Hepatic stellate cell (primary cell): ENCODE measurements around the gene CASP8AP2.
"Not testable (repeated sequence)": the region's sequence is repeated elsewhere in the genome, so short reads cannot be mapped to it uniquely, and the experiment has no call there.

Experiments
- DNase-seq: peaks from one replicate; pipeline ENCODE4 v3.0.0; 2011; ENCODE audit warnings: low spot score

The CASP8AP2 gene

GRCh38 chr6:89819336-89820130, 10.1 kb upstream of the CASP8AP2 start, which contains the start of gene MDN1:
Gene MDN1, minus strand, starts transcription at chr6:89819794. Its CDS starts 187 bp downstream, at chr6:89819607.
- peak; percentile 93 for DNase-seq

DNA sequence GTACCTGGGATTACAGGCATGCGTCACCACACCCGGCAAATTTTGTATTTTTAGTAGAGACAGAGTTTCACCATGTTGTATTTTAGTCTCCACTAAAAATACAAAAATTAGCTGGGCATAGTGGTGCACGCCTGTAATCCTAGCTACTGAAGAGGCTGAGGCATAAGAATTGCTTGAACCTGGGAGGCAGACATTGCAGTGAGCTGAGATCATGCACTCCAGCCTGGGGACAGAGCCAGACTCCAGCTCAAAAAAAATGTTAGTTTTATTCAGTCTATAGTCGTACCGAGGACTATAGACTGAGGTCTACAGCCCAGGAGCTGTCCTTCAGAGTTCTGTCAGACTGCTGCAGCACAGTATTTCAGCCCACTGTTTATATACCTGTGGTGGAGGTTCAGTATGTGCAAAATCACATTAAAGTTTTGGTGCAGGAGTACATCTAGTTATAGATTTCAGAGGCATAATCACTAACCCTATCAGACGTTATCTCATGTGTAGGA, 3.6 kb upstream of the CASP8AP2 start:
- no peak for DNase-seq

DNA sequence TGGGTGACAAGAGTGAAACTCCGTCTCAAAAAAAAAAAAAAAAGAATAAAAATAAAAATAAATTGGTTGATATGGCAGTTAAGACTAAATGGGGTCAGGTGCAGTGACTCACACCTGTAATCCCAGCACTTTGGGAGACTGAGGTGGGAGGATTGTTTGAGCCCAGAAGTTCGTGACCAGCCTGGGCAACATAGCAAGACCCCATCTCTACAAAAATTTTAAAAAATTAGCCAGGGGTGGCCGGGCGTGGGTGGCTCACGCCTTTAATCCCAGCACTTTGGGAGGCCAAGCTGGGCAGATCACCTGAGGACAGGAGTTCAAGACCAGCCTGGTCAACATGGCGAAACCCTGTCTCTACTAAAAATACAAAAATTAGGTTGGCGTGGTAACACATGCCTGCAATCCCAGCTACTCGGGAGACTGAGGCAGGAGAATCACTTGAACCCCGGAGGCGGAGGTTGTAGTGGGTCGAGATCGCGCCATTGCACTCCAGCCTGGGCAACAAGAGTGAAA, 1.1 kb upstream of the CASP8AP2 start:
- DNase-seq: not testable (repeated sequence)

- peak; percentile 24 for DNase-seq
These were observed 650 bp upstream of the CASP8AP2 start for GRCh38 chr6:89828988-89829471.

DNA sequence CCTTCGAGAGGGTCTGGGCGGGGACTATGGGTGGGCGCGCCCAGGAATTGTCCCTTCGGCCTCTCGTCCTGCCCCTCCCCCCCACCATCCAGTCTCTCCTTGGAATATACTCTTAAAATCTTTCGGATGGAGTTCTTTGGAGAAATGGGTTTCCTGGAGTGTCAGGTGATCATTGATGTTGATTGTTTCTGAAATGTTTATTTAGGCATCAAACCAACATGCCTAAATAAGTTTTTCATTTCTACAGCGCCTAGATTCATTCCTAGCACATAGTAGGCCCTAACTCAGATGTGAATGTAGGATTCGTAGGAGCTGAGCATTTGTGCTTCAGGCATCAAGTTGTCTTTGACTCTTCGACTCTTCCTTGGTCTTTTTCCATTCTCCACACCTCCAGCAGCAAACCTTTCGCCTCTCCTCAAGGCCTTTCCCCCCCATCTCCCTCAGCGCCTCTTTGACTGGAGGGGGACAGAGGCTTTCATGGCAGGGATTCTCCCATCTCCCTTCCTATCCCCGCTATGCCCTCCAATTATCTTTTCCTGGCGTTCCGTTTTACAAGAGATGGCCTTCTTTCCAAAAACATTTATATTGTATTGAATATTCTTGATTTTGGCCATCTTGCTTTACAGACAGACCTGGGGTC, 610 bp downstream of the CASP8AP2 start:
- no peak for DNase-seq

- no peak for DNase-seq
These were observed 5.5 kb downstream of the CASP8AP2 start for GRCh38 chr6:89834884-89835792.

GRCh38 chr6:89836639-89837222, 7.1 kb downstream of the CASP8AP2 start:
- DNase-seq: no peak

- no peak for DNase-seq
These were observed 10.9 kb downstream of the CASP8AP2 start for GRCh38 chr6:89840538-89840937.

- DNase-seq: no peak
These were observed 12.5 kb downstream of the CASP8AP2 start for GRCh38 chr6:89842228-89842627.

DNA sequence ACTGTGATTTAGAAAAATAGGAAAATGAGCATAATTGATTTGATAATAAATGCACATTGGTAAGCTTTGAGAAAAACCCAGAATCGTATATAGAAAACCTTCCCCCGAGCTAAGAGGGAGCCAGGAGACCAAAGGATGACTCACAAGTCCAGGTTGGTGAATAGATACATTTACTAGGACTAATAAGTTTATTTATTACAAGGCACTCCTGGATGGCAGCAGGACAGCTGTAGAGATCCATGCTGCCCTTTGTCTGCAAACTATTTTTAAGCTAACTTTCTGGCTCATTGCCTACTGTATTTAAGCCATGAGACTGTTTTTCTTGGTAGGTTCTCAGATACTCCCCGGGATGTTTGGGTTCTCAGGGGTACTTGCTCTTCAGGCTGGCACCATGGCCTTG, 13.4 kb downstream of the CASP8AP2 start:
- DNase-seq: peak; percentile 26

DNA sequence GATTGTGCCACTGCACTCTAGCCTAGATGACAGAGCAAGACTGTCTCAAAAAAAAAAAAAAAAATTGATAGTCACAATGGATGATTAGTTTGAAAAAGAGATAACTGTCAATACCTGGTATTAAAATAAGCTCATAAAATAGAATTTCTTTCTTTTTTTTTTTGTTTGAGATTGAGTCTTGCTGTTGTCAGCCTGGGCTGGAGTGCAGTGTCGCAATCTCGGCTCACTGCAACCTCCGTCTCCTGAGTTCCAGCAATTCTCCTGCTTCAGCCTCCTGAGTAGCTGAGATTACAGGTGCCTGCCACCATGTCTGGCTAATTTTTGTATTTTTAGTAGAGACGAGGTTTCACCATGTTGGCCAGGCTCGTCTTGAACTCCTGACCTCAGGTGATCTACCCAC, 17.8 kb downstream of the CASP8AP2 start:
- DNase-seq: not testable (repeated sequence)

DNA sequence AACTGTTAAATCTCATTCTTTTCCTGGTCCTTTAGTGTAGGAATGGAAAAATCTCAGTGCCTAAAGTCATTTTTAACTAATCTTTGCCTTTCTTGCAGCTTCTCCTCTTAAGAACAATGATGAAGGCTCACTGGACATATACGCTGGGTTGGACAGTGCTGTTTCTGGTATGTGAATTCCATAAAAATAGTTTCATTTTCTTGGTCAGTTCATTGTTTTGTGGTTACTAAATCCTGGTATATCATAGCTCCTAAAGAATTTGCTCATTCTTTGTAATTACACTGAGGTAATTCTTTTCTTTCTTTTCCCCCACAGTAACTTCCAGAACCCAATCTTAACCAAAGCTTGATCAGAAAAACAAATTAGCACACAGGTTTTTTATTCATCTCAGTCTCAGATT, 23.4 kb downstream of the CASP8AP2 start:
- peak; percentile 37 for DNase-seq

DNA sequence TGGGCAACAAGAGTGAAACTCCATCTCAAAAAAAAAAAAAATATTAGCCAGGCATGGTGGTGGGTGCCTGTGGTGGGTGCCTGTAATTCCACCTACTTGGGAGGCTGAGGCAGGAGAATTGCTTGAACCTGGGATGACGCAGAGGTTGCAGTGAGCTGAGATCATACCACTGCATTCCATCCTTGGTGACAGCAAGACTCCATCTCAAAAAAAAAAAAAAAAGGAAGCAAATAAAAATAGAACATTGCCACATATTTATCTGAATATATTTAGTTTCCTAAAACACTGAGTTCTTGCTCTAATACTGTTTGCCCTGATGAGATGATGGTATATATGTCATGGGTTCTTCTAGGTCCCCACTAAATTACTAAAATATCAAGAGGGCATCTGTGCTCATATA, 28.4 kb downstream of the CASP8AP2 start:
- DNase-seq: no peak

- no peak for DNase-seq
These were observed 30.1 kb downstream of the CASP8AP2 start for GRCh38 chr6:89859744-89860143.

DNA sequence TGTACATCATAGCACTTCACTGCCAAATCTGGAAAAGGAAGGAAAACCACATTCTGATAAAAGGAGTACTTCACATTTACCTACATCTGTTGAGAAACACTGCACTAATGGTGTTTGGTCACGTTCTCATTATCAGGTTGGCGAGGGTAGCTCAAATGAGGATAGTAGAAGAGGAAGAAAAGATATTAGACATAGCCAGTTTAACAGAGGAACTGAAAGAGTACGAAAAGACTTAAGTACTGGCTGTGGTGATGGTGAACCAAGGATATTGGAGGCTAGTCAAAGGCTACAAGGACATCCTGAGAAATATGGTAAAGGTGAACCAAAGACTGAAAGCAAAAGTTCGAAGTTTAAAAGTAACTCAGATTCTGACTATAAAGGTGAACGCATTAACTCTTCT, 32.6 kb downstream of the CASP8AP2 start:
- no peak for DNase-seq

GRCh38 chr6:89862698-89863097, 33.0 kb downstream of the CASP8AP2 start:
- DNase-seq: no peak

DNA sequence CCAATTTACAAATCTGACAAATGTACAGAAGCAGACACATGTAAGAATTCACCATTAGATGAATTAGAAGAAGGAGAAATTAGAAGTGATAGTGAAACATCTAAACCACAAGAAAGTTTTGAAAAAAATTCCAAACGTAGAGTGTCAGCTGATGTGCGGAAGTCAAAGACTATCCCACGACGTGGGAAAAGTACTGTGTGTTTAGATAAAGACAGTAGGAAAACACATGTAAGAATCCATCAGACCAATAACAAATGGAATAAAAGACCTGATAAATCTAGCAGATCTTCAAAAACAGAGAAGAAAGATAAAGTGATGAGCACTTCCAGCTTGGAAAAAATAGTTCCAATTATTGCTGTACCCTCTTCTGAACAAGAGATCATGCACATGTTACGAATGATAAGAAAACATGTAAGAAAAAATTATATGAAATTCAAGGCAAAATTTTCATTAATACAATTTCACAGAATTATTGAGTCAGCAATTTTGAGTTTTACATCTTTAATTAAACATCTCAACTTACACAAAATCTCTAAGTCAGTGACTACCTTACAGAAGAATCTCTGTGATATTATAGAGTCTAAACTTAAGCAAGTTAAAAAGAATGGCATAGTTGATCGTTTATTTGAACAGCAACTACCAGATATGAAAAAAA, 36.5 kb downstream of the CASP8AP2 start:
- DNase-seq: no peak

GRCh38 chr6:89873721-89874120, 44.0 kb downstream of the CASP8AP2 start:
- DNase-seq: no peak

GRCh38 chr6:89874438-89874837, 44.8 kb downstream of the CASP8AP2 start:
- no peak for DNase-seq

- DNase-seq: no peak
These were observed 56.9 kb downstream of the CASP8AP2 start for GRCh38 chr6:89886378-89887120.
